ENCODE data around the gene ZDHHC14.

The ZDHHC14 gene

GRCh38 chr6:157724138-157724820, 343.3 kb downstream of the ZDHHC14 start:
- Histone ChIP-seq H3K27me3 (ENCODE audit: insufficient read depth, low read length) (peaks cover 16% of the 10 kb centered on the region), H3K36me3 (ENCODE audit: insufficient read depth, low read length) (no peaks in the 10 kb centered on the region), H3K27ac (ENCODE audit: low read depth, low read length) (no peak overlapping the region), H3K79me2 (ENCODE audit: control insufficient read depth, insufficient read depth, low read length, unreplicated experiment) (no peaks in the 10 kb centered on the region), H2AFZ (ENCODE audit: low read length, unreplicated experiment) (no peak overlapping the region), H3K4me1 (ENCODE audit: control insufficient read depth, insufficient read depth, low read length, unreplicated experiment) (no peaks in the 10 kb centered on the region), H3K4me3 (ENCODE audit: low read depth, low read length) (no peak overlapping the region)

- Histone ChIP-seq H3K36me3 (ENCODE audit: insufficient read depth, low read length) (no peaks in the 10 kb centered on the region), H2AFZ (ENCODE audit: low read length, unreplicated experiment) (no peak overlapping the region), H3K27ac (ENCODE audit: low read depth, low read length) (no peak overlapping the region), H3K4me1 (ENCODE audit: control insufficient read depth, insufficient read depth, low read length, unreplicated experiment) (no peaks in the 10 kb centered on the region), H3K79me2 (ENCODE audit: control insufficient read depth, insufficient read depth, low read length, unreplicated experiment) (no peaks in the 10 kb centered on the region), H3K27me3 (ENCODE audit: insufficient read depth, low read length) (peaks cover 16% of the 10 kb centered on the region), H3K4me3 (ENCODE audit: low read depth, low read length) (no peak overlapping the region)
Observed at GRCh38 chr6:157724960-157725741, 344.2 kb downstream of the ZDHHC14 start.

GRCh38 chr6:157725836-157726235, 344.8 kb downstream of the ZDHHC14 start:
- H3K4me1 ChIP-seq (ENCODE audit: control insufficient read depth, insufficient read depth, low read length, unreplicated experiment) = no peaks in the 10 kb centered on the region

GRCh38 chr6:157726892-157727628, 346.1 kb downstream of the ZDHHC14 start:
- Histone ChIP-seq H3K27me3 (ENCODE audit: insufficient read depth, low read length) (peaks cover 16% of the 10 kb centered on the region), H3K4me1 (ENCODE audit: control insufficient read depth, insufficient read depth, low read length, unreplicated experiment) (no peaks in the 10 kb centered on the region), H3K27ac (ENCODE audit: low read depth, low read length) (no peak overlapping the region), H3K4me3 (ENCODE audit: low read depth, low read length) (no peak overlapping the region), H3K79me2 (ENCODE audit: control insufficient read depth, insufficient read depth, low read length, unreplicated experiment) (no peaks in the 10 kb centered on the region), H2AFZ (ENCODE audit: low read length, unreplicated experiment) (no peak overlapping the region), H3K36me3 (ENCODE audit: insufficient read depth, low read length) (no peaks in the 10 kb centered on the region)

More at GRCh38 chr6:157725836-157726235, 344.8 kb downstream of the ZDHHC14 start:
- Histone ChIP-seq H2AFZ (ENCODE audit: low read length, unreplicated experiment) (no peak overlapping the region), H3K4me3 (ENCODE audit: low read depth, low read length) (no peak overlapping the region), H3K27ac (ENCODE audit: low read depth, low read length) (no peak overlapping the region), H3K27me3 (ENCODE audit: insufficient read depth, low read length) (peaks cover 16% of the 10 kb centered on the region), H3K36me3 (ENCODE audit: insufficient read depth, low read length) (no peaks in the 10 kb centered on the region), H3K79me2 (ENCODE audit: control insufficient read depth, insufficient read depth, low read length, unreplicated experiment) (no peaks in the 10 kb centered on the region)

Data from ACC112 (cell line).